NCI-H510A treated with DMSO at 0.1 percent for 48 hours (cell line): ENCODE measurements around the gene DPYSL5.
A peak's percentile ranks its signal among the peaks of the same experiment; 100 is the strongest.

Source experiments
- DNase-seq: peaks from one replicate; lab custom pipeline; 2025; lab: John Stamatoyannopoulos, UW

Gene DPYSL5

DNA sequence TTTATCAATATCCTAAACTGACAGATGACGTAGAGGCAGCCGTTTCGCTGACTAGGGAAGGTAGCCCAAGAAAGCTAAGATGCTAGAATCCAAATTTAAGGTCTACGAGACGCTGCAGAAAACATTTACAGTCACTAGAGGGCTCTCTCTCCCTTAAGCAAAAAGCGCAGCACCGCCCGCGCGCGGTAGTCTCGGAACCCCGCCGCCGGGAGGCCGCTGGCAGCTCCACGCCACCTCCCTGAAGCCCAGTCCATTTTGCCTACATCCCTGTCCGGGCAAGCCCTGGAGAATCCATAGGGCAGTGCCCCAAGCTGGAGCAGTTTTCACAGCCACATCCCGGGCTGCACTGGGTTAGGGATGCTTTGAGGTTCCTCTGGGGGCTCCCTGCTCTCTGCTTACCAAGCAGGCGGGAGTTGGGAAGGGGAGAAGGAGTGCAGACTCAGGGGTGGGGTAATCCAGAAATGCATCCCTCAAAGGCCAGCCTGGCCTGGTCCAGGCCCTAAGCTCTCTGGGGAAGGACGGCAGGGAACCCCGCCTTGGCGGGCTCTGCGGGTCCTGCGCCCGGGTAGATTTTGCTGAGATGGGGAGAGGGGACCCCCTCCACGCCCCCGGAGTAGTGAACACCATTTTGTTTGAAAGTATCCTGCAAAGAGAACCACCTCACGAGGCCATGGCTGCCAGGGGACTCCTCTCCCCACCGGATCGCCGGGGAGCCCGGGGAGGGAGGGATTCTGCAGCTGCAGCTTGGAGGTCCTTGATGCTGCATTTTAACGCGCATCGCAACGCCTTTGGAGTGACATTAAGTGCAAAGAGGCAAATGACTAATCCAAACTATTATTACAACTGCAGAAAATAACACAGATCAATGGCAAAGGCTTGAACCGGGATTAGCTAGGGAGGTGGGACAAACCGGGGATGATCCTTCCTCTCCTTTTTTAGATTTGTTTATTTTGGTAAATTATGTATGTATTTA, 1.3 kb upstream of the DPYSL5 start:
- peak; percentile 92 for DNase-seq

- no peak for DNase-seq
Observed at GRCh38 chr2:26847307-26847654, 651 bp upstream of the DPYSL5 start.

DNA sequence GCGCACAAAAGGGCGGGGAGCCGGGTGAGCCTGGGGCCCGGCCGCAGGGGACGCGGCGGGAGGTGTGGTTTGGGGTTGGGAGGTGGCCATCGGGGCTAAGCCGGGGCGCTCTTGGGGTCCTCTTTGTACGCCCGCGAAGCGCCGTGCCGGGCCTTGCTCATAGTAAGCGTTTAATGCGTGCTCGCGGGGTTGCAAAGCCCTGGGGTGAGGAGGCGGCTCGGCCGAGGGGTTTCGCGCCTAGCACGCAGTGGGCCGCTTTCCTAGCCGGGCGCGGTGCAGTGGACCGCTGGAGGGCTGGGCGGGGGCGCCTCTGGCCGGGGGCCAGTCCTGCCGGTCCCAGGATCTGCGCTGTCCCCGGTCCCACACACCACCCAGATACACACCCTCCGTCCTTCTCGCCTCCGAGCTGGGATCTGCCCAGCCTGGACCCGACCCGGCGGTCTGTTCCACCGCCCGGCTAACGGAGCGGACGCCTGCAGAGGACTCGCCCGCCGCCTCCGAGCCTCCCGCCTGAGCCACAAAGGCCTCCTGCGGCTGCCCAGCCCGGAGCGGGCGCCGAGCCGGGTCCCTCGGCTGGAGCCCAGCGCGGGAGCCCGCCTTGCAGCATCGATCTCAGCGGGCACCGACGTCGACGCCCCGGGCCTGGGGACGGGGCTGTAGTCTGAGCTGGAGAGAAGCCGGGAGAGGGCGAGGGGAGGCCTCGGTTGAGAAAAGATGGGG, 564 bp downstream of the DPYSL5 start:
- DNase-seq, result peak; percentile 43

DNA sequence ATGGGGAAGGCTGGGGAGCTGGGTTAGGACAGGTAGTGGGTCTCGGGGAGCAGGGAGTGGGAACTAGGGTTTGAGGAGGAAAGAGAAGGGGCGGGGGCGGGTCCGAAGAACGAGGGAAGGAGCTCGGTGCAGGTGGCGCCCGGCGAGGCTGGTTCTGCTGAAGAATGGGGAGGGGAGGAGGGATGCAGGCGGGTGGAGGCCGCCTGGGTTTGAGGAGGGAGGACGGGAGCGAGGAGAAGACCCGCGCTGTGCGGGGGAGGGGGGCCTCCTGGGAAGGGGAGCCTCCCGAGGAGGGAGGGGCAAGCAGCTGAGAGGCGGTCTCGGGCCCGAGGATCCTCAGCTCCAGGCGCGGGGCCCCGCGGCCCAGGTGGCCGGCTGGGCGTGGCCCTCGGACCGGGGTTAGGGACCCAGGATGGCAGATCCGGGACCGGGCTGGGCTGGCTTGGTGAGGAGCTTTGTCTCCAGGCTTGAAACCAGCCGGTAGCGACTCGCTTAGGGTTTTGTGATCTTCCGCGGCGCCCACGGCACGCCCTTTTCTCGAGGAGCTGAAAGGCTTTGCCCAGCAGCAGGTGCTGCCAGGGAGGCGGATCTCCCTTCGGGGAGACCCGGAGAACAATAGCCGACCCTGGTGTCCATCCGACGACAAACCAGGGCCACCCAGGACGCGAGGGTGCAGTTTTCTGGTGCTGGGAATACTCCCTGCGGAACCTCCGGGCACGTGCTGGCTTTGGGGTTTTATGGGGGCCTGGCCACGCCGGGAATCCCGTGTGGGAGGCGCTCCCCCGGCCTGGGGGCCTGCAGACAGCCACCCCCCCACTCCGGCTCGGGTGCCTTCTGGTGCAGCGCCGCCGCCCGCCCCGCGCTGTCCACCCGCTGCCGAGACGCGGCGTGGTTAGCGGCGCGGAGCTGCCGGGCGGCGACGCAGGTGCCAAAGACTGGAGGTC, 1.4 kb downstream of the DPYSL5 start:
- peak; percentile 20 for DNase-seq

DNA sequence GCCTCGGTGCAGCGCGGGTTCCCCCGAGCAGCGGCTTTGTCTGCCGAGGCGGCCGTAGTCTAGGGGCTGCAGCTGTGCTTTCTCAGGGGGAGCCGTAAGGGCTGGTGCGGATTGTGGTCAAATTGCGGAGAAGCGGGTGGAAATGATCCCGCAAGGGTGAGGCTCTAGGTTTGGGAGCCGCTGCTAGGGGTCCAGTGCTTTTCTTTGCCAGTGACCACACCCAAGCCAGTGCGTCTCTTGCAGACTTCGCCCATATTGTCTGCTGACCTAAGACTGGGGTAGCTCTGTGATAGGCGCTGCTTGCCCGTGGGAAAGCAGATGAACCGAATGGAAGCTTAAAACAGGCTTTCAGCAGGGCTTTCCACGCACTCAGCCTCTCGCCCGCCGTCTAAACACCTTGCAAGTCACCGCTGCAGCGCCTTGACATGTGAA, 2.1 kb downstream of the DPYSL5 start:
- DNase-seq, result no peak

GRCh38 chr2:26850505-26850904, 2.6 kb downstream of the DPYSL5 start:
- no peak for DNase-seq

DNA sequence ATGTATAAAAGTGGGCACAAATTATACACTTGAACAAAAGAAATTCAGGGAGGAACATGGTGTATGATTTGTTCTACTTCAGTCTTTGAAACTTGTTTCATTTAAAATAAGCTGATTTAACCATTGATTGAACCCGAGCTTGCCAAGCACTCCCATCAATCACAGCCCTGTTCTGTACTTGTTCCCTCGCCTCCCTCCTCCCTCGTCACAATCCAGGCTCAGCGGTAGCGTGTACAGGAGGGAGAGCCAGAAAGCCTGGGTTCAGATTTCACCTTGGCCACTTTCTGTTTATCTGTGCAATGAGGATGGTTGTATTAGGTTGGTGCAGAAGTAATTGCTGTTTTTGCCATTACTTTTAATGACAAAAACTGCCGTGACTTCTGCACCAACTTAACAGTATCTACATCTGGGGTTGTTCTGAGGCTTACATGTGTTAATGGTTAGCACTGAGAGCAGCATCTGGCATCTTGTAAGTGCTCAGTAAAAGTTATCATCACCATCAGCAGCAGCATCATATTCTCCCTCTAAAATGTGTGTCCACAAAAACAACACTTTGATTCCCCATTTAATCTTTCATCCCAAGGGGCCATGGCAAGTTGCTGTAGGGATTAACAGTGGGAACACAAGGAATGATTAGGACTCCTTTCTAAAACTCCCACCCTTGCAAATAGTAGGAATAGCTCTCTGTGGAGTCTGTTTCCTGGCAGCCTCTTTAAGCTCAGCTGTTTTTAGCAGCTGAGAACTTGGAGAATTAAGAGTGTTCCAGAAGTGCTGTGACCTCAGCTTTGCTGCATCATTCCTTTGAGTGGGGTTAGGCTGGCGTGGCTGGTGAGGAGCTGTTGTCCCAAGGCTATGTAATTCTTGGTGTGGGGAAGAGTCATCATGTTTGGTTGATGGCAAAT, 4.7 kb downstream of the DPYSL5 start:
- no peak for DNase-seq

GRCh38 chr2:26853751-26854150, 5.8 kb downstream of the DPYSL5 start:
- DNase-seq, result no peak

DNA sequence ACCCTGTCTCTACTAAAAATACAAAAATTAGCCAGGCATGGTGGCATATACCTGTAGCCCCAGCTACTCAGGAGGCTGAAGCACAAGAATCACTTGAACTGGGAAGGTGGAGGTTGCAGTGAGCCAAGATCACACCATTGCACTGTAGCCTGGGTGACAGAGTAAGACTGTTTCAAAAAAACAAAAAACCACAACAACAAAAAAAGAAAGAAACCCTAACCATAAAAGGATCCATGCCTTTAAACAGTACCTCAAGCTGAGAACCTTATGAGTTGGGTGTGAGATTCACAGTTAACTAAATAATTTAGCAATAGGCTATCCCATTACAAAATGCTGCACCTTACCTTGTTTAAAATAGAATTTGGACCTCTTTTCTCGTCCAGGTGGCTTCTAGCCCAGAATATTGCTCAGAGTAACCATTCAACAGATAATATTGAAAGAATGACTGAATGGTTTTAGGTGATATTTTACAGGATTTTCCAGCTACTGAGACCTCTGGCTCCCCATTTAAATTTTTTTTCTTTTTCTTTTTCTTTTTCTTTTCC, 6.4 kb downstream of the DPYSL5 start:
- DNase-seq, result no peak

- DNase-seq, result no peak
Observed at GRCh38 chr2:26855466-26855865, 7.5 kb downstream of the DPYSL5 start.

DNA sequence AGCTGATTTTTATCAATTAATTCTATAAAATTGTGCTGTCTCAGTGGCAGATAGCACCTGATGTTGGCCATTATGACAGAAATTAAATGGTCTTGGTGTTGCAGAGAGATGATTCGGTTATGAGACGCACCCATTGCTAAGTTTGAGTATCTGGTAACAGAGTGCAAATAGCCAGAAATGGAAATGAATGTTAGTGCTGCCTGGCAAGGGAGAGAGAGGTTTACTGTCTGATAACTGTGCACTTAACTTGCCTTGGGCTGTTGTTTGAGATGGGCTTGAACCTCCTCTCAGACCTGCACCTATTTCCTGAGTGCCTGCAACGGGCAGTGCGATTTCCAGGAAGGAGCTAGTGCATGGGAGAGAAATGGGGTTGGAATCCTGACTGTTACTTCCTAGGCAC, 11.7 kb downstream of the DPYSL5 start:
- DNase-seq, result no peak

DNA sequence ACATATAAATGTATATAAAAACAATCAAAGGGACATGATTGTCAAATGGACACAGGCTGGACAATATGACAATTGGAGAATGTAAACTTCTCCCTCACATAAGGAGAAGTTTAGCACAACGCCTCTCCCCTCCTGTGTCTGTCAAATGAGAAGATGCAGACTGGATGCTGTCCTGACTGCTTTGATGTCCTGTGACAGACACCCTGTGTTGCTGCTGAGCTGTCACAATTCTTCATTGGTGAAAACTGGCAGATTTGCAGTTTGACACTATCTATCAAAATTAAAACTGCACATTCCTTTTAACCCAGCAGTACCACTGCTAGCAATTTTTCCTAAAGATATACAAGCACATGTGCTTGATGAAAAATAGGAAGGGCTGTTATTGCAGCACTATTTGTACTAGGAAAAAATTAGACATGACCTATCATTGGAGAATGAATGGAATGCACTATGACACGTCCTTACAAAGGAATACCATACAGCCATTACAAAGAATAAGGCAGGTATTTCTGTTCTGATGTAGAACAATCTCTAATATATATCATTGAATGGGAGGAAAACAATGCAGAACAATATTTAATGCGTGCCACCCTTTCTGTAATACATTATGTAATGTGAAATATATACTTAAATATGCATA, 12.4 kb downstream of the DPYSL5 start:
- no peak for DNase-seq

- no peak for DNase-seq
Observed at GRCh38 chr2:26861610-26862224, 13.8 kb downstream of the DPYSL5 start.

- no peak for DNase-seq
Observed at GRCh38 chr2:26864226-26864625, 16.3 kb downstream of the DPYSL5 start.

GRCh38 chr2:26864646-26865045, 16.7 kb downstream of the DPYSL5 start:
- no peak for DNase-seq

GRCh38 chr2:26870585-26871095, 22.7 kb downstream of the DPYSL5 start:
- DNase-seq, result no peak

GRCh38 chr2:26873286-26873983, 25.5 kb downstream of the DPYSL5 start:
- DNase-seq, result no peak

DNA sequence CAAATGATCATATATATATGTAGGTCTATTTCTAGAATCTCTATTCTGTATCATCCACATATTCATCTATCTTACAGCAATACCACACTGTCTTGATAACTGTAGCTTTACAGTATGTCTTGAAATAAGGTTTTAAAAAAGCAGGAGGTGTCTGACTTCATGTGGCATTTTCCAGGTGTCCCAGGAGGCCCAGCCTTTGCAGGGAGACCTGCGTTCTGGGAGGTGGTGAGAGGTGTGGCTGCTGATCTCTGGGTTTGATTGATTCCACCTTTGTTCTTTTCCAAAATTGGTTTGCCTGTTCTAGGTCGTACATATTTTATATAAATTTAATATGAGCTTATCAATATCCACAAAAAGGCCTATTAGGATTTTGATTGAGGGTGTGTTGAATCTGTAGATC, 26.6 kb downstream of the DPYSL5 start:
- no peak for DNase-seq

DNA sequence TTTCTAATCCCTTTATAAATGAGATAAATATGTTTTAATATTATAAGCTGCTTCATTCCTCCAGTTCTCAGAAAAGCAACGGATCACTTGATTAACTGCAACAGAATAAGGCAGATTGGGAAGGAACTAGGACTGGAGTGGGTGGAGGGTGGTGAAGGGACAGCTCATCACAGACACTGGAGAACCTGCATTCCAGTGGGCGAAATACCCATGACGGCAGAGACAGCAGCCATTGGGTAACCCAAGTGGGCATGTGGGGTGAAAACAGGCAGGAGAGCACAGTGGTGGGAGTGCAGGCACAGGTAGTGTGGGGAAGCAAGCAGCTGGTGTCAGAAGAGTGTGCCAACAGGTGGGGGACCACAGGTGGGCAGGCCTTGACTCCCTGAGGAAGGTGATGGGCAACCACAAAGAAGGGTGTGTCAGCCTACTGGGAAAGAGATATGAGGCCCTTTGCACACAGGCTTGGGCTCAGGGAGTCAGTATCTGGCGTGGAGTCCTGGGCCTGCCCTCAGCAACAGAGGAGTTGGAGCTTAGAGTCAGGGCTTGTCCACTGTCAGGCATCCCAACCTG, 27.2 kb downstream of the DPYSL5 start:
- no peak for DNase-seq
